Uterus (tissue), 2 donors: ENCODE measurements around the gene ADAMTS19.

Source experiments
- POLR2A ChIP-seq, 2 donors: fragments of 450-650 bp; IDR thresholded peaks; one replicate each; pipeline ENCODE4 v1.6.1; 2016; ENCODE audit warnings: antibody characterized with exemption in 2 of 2, mild to moderate bottlenecking in 1 of 2, moderate library complexity in 1 of 2
- TF ChIP-seq, protein P1 (sequence below), 4 experiments: fragments of 200-600 bp in 2 of 4; fragments of 450-650 bp in 2 of 4; sonication (generic) in 2 of 4; IDR thresholded peaks; one replicate each; pipeline ENCODE4 v1.5.1; 2016 to 2019; ENCODE audit warnings: antibody characterized with exemption in 4 of 4, mild to moderate bottlenecking in 2 of 4, moderate library complexity in 1 of 4

DNA sequence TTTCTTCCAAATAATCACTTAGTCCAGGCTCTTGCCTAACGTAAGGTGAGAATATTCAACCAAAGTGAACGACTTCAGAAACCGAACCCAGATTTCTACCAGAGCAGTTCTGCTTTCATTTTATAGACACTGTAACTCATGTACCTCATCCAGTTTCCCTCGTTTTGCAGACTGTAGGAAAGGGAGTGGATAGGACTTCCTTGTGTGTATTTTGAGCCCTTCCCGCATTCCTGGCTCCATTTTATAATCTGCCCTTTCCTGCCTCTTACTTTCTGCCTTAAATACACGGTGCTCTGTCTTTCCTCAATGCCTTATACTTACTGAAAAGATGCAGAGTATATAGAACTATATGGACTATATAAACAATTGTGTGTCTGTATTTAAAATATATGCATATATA is 308.6 kb downstream of the ADAMTS19 start:
- TF ChIP-seq, protein P1, sequence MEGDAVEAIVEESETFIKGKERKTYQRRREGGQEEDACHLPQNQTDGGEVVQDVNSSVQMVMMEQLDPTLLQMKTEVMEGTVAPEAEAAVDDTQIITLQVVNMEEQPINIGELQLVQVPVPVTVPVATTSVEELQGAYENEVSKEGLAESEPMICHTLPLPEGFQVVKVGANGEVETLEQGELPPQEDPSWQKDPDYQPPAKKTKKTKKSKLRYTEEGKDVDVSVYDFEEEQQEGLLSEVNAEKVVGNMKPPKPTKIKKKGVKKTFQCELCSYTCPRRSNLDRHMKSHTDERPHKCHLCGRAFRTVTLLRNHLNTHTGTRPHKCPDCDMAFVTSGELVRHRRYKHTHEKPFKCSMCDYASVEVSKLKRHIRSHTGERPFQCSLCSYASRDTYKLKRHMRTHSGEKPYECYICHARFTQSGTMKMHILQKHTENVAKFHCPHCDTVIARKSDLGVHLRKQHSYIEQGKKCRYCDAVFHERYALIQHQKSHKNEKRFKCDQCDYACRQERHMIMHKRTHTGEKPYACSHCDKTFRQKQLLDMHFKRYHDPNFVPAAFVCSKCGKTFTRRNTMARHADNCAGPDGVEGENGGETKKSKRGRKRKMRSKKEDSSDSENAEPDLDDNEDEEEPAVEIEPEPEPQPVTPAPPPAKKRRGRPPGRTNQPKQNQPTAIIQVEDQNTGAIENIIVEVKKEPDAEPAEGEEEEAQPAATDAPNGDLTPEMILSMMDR (IDR thresholded peaks at IDR 0.05), result no peak
- TF ChIP-seq POLR2A (IDR thresholded peaks at IDR 0.05), result no peak
